Activated naive CD8-positive, alpha-beta T cell treated with anti-CD3 and anti-CD28 coated beads for 36 hours (primary cell): ENCODE results near the gene GPR146. TPM values are rescaled to one million over a fixed set of nuclear protein-coding genes. Genes with fewer than 3 reads are reported as not detected.
A peak's percentile ranks its signal among the peaks of the same experiment; 100 is the strongest.
"Not testable (repeated sequence)": the region's sequence is repeated elsewhere in the genome, so short reads cannot be mapped to it uniquely, and the experiment has no call there.

Experiments used
- DNase-seq: peaks from one replicate; pipeline ENCODE4 v3.0.0; 2021
- H3K27ac Mint-ChIP-seq: one replicate; pipeline ENCODE4 v1.8.0; 2022; ENCODE audit warnings: mild to moderate bottlenecking, moderate library complexity, mixed read lengths
- H3K27me3 Mint-ChIP-seq: one replicate; pipeline ENCODE4 v1.8.0; 2022; ENCODE audit warnings: mild to moderate bottlenecking, mixed read lengths
- H3K36me3 Mint-ChIP-seq: one replicate; pipeline ENCODE4 v1.8.0; 2021; ENCODE audit warnings: mild to moderate bottlenecking, mixed read lengths
- H3K4me1 Mint-ChIP-seq: one replicate; pipeline ENCODE4 v1.8.0; 2021; ENCODE audit warnings: mixed read lengths
- H3K4me3 Mint-ChIP-seq: one replicate; pipeline ENCODE4 v1.8.0; 2022; ENCODE audit warnings: mild to moderate bottlenecking, moderate library complexity, mixed read lengths
- H3K9me3 Mint-ChIP-seq: one replicate; pipeline ENCODE4 v1.8.0; 2022; ENCODE audit warnings: mixed read lengths
- total RNA-seq, 2 experiments: library from RNA; stranded (reverse); gene quantifications; one replicate each; pipeline ENCODE4 v1.2.3, GENCODE V29; 2021

The GPR146 gene
- total RNA-seq, 2 experiments from 2014 or later = 2.4 to 2.8 TPM

DNA sequence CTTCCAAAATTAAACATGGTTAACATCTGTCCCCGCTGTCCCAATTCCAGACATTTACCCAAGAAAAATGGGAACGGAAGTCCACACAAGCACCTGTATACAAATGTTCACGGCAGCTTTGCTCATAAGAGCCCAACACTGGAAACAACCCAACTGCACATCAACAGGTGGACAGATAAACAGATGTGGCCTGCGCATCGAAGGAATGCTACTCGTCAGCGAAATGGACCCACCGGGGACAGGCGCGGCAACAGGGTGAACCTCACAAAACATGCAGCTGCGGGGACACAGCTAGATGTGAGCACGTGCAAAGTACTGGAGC is 20.9 kb downstream of the GPR146 start:
- no peak for DNase-seq
- no peak overlapping the region for H3K4me3 Mint-ChIP-seq
- H3K27ac Mint-ChIP-seq = no peak overlapping the region
- no peaks in the 10 kb centered on the region for H3K27me3 Mint-ChIP-seq
- H3K9me3 Mint-ChIP-seq = no peaks in the 10 kb centered on the region
- peaks cover 2% of the 10 kb centered on the region for H3K36me3 Mint-ChIP-seq
- H3K4me1 Mint-ChIP-seq = peaks cover 6% of the 10 kb centered on the region

DNA sequence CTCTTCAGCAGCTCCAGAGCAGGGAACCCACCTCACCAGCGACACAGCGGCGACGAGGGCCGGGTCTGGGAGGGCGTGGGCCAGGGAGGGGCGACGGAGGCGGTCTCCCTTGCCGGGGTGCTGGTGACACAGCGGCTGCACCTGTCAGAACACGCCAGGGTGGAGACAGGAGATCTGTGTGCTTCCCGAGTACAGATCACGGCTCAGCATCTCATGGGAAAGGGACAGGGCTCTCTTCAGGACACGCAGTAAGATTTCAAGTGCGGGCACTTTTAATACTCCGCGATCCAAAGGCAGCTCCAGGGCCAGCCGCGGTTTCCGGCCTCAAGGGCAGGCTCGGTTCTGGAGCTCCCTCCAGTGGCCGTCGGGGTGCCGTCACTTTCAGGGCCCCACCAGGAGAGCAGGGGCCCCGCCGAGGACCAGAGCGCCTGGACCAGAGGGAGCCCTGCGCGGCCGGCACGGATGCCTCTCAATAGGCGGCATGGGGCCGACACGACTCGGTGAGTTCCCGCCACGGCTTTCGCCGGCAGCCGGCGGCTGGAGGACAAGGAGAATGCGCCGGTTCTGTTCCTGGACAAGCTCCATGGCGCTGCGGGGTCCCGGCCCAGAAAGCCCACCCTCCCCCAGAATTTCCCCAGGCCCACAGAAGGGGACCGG is 21.4 kb downstream of the GPR146 start:
- peaks cover 6% of the 10 kb centered on the region for H3K4me1 Mint-ChIP-seq
- no peak overlapping the region for H3K27ac Mint-ChIP-seq
- H3K4me3 Mint-ChIP-seq = peak overlapping the region; percentile 34
- H3K27me3 Mint-ChIP-seq = no peaks in the 10 kb centered on the region
- peaks cover 2% of the 10 kb centered on the region for H3K36me3 Mint-ChIP-seq
- no peaks in the 10 kb centered on the region for H3K9me3 Mint-ChIP-seq
- DNase-seq = peak; percentile 83

DNA sequence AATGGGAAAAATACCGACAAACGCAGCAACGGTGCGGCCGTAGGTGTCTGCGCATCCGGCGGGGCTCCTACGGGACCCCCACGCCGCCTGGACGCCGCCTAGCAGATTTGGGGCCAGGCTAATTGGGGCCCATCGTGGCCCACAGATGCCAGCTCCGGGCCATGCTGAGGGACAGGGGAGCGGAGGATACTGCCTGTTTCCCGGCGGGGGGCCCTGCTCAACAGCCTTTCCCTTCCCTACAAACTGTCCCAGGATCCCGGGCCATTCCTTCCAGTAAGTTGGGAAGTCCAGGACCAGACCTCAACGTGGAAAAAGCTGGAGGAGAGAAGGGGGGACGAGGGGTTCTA is 21.9 kb downstream of the GPR146 start:
- no peaks in the 10 kb centered on the region for H3K9me3 Mint-ChIP-seq
- H3K36me3 Mint-ChIP-seq = peaks cover 2% of the 10 kb centered on the region
- DNase-seq = no peak
- H3K27ac Mint-ChIP-seq = no peak overlapping the region
- peaks cover 6% of the 10 kb centered on the region for H3K4me1 Mint-ChIP-seq
- H3K4me3 Mint-ChIP-seq = no peak overlapping the region
- H3K27me3 Mint-ChIP-seq = no peaks in the 10 kb centered on the region

DNA sequence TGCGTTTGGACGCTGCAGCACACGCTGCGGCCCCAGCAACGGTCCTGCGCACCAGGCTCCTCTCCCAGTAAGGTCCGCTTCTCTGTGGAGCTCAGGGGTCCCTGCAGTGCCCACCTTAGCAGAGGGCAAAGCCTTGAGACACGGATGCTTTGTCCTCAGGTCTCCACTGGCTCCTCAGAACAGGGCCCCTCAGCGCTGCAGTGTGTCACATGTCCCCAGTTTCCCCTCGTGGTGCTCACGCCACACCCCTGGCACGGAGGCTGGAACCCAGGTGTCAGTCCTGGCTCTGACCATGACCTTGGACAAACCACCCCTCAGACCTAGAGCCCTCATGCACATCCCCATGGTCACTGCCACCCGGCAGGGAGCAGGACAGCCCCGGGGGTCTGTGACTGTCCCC is 23.7 kb downstream of the GPR146 start:
- Mint-ChIP-seq H3K27ac (no peak overlapping the region), H3K27me3 (no peaks in the 10 kb centered on the region), H3K9me3 (no peaks in the 10 kb centered on the region), H3K4me1 (peaks cover 6% of the 10 kb centered on the region), H3K4me3 (no peak overlapping the region), H3K36me3 (peaks cover under 1% of the 10 kb centered on the region)
- no peak for DNase-seq

DNA sequence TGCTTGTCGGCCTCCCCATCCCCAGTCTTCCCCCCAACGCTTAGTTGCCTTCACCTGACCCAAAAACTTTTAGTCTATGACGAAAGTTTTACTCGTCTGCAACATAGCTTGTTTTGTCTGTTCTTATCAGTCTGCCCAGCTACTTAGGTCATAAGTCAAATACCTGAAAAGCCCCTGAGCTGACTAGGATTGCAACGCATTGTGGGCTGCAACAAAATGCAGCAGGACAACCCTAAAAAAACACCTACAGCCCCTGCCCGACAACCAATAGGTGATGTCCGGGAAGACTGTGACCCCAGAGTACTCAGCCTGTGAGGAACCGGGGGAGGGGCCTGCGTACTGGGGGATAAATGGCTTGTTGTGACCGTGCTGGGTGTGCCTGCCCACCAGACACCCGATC is 24.3 kb downstream of the GPR146 start:
- Mint-ChIP-seq H3K4me1 (peaks cover 6% of the 10 kb centered on the region), H3K36me3 (no peaks in the 10 kb centered on the region), H3K4me3 (no peak overlapping the region), H3K27ac (no peak overlapping the region), H3K27me3 (no peaks in the 10 kb centered on the region), H3K9me3 (no peaks in the 10 kb centered on the region)
- no peak for DNase-seq

DNA sequence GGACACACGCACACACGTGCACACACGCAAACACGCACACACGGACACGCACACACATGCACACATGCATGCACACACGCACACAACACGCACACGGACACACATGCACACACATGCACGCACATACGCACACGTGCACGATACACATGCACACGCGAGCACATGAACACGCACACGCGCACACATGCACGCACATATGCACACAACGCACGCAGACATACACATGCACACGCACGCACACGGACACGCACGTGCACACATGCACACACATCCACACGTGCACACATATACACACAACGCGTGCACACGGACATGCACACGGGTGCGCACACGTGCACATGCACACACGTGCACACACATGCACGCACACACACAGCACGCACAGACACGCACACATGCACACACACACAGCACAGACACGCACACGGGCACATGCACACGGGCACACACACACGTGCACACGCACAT is 26.2 kb downstream of the GPR146 start:
- H3K27me3 Mint-ChIP-seq = no peaks in the 10 kb centered on the region
- H3K4me1 Mint-ChIP-seq = peaks cover 1% of the 10 kb centered on the region
- H3K27ac Mint-ChIP-seq = no peak overlapping the region
- no peaks in the 10 kb centered on the region for H3K9me3 Mint-ChIP-seq
- H3K4me3 Mint-ChIP-seq = no peak overlapping the region
- no peak for DNase-seq
- no peaks in the 10 kb centered on the region for H3K36me3 Mint-ChIP-seq

DNA sequence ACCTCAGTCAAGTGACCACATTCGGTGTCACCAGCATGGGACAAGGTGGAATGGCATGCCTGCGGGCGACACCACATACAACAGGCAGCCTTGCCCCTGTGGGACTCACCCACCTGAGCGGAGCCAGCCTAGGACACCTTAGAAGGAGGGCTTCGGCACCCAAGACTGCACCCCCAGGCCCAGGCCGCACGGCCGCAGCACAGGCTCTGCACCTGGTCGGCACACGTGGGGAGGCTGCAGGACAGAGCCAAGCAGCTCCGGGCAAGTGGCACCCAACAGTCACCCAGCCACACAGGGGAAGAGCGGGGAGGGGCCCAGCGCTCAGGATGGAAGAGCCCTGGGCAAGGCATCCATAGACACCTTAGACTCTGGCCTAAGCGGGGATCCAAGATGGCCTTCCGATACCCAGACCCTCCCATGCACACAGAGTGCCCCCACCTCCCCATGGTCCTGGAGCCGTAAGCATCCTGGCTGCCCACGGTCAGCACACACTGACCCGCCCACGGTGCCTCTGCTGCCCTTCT is 27.4 kb downstream of the GPR146 start:
- Mint-ChIP-seq H3K27ac (no peak overlapping the region), H3K4me3 (no peak overlapping the region), H3K9me3 (no peaks in the 10 kb centered on the region), H3K4me1 (no peaks in the 10 kb centered on the region), H3K36me3 (no peaks in the 10 kb centered on the region), H3K27me3 (no peaks in the 10 kb centered on the region)
- no peak for DNase-seq

DNA sequence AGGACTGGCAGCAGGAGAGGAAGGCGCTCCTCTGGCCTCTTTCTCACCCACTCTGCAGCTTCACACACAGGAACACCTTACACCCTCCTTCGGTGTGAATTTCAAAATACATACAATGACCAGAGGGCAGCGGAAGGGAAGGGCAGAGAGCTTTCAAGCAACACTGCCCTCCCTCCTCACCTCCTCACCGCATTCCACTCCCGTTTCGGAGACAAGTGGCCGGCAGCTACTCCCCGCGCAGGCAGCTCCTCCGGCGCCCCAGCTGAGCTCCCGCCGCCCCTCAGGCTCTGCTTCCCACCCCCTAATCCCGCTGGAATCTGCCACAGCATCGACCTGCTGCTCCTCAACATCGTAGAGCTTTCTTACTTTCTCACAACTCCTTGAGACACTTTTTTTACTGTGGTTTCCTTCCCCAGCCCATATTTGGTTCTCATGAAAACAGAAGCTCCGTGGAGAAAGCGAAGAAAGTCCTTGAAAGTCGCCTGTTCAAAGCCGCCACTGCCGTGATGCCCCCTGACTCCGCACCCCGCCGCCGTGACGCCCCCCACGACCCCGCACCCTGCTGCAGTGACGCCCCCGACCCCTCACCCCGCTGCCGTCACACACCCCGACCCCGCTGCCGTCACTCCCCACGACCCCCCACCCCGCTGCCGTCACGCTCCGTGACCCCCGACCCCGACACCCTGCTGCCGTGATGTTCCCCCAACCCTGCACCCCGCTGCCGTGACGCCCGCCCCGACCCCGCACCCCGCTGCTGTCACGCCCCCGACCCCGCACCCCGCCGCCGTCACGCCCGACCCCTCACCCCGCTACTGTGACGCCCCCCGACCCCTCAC is 29.0 kb downstream of the GPR146 start:
- DNase-seq = no peak
- Mint-ChIP-seq H3K4me1 (no peaks in the 10 kb centered on the region), H3K27me3 (no peaks in the 10 kb centered on the region), H3K4me3 (no peak overlapping the region), H3K9me3 (no peaks in the 10 kb centered on the region), H3K27ac (no peak overlapping the region), H3K36me3 (no peaks in the 10 kb centered on the region)

DNA sequence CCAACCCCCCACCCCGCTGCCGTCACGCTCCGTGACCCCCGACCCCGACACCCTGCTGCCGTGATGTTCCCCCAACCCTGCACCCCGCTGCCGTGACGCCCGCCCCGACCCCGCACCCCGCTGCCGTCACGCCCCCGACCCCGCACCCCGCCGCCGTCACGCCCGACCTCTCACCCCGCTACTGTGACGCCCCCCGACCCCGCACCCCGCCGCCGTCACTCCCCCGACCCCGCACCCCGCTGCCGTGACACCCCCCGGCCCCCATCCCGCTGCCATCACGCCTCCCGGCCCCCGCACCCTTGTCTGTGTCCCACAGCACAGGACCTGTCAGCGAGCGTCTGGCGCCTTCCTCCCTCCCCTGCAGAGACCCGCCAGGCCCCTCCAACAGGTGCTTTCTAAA is 29.7 kb downstream of the GPR146 start:
- not testable (repeated sequence) for H3K4me3 Mint-ChIP-seq, DNase-seq, H3K27me3 Mint-ChIP-seq, H3K36me3 Mint-ChIP-seq, H3K27ac Mint-ChIP-seq, H3K9me3 Mint-ChIP-seq, H3K4me1 Mint-ChIP-seq

DNA sequence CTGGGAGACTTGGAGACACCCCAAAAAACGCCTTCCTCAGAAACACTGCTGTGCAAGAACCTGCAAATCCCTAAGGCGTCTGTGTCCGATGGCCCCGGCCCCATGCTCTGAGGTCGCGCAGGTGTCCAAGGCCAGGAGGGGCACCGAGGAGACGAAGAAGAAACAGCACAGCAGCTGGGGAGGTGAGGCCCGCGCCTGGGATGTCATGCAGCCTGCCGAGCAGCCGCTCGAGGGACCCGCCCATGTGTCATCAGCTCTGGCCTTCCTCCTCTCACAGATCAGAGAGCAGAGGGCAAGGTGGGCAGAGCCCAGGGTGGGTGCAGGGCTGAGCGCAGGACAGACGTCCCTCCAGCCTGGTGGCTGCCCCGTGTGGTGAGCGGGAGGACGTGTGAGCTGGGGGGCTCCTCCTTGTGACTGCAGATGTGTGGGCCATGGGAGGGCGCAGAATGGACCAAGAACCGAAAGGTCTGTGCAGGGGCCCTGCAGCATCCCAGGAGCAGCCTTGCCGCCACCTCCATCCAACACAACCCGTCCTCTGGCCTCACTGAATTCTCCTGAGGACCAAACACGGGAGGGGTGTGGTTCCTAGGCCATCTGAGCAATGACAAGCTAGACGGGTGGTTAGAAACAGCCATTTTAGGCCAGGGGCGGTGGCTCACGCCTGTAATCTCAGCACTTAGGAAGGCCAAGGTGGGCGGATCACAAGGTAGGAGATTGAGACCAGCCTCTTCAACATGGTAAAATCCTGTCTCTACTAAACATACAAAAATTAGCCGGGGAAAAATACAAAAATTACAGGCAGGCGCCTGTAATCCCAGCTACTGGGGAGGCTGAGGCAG is 30.5 kb downstream of the GPR146 start:
- no peak overlapping the region for H3K4me3 Mint-ChIP-seq
- H3K9me3 Mint-ChIP-seq = no peaks in the 10 kb centered on the region
- H3K36me3 Mint-ChIP-seq = no peaks in the 10 kb centered on the region
- H3K27me3 Mint-ChIP-seq = no peaks in the 10 kb centered on the region
- H3K27ac Mint-ChIP-seq = no peak overlapping the region
- DNase-seq = no peak
- H3K4me1 Mint-ChIP-seq = no peaks in the 10 kb centered on the region

DNA sequence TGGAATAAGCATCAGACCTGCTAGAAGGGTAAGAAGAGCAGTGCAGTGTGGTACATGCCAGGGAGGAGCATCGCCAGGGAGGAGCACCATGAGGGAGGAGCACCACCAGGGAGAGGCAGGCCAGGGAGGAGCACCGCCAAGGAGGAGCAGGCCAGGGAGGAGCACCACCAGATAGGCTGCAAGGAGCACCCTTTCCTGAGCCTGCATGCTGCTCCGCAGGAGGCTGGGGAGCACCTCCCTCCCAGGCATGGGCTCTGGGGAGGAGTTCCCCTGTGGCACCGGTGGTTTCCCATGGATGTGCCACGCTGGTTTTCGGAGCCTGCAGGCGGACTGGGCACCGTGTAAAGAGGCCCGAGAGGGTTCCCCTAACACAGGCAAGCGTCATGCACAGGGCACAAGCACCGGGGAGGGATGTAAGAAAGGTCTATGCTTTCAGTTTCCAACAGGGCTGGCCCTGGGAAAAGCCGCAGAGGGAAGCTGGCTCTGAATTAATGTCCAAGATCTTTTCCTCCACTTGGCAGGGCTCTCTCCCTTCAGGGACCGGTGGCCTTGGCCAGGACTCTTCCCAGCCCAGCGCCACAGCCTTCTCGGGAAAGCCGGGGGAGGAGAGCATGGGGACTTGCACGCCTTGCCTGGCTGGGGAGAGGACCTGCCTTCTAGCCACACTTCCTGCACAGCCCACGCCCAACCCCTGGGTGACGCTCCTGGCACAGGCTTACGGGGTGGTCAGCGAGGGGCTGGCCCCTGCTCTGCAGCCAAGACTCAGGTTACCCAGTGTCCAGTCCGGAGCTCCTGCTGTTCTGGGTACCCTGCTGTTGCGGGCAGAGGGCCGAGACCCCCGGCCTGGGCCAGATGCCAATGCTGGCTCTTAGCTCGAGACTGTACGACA is 32.1 kb downstream of the GPR146 start:
- Mint-ChIP-seq H3K4me1 (no peaks in the 10 kb centered on the region), H3K27ac (no peak overlapping the region), H3K36me3 (no peaks in the 10 kb centered on the region), H3K9me3 (no peaks in the 10 kb centered on the region), H3K4me3 (no peak overlapping the region), H3K27me3 (no peaks in the 10 kb centered on the region)
- DNase-seq = no peak

DNA sequence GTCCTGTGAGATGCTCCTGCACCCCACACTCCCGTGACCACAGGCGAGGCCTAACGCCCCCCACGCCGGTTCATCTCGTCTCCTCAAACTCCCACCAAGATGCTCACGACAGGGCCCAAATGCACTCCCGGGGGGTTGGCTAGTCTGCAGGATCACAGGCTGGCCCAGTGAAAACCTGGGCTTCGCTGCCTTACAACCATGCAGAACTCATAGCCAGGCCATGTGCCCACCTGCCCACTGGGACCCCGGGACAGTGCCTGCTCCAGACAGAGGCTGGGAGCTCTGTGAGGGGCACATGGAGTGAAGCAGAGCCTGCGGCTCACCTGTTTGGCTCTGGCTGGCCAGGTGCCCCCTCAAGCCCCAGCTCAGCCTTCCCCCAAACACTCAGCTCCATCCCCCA is 34.2 kb downstream of the GPR146 start:
- no peak overlapping the region for H3K4me3 Mint-ChIP-seq

DNA sequence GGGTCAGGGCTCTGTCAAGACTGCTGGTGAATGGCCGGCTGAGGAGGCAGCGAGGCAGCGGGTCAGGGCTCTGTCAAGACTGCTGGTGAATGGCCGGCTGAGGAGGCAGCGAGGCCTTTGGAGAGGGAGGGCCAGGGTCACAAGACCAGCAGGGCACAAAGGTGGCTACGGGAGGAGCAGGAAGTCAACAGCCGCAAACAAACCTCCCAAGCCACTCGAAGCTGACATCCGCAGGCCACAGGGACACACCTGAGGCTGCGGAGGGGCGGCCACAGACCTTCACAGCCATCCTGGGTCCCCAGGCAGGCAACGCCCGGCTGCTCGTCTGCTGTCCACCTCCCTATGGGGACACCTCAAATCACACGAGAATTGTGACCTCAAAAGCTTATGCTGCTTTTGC is 34.6 kb downstream of the GPR146 start:
- Mint-ChIP-seq H3K27ac (no peak overlapping the region), H3K27me3 (no peaks in the 10 kb centered on the region), H3K4me3 (no peak overlapping the region), H3K36me3 (no peaks in the 10 kb centered on the region), H3K4me1 (no peaks in the 10 kb centered on the region), H3K9me3 (no peaks in the 10 kb centered on the region)
- no peak for DNase-seq

More for the DNA sequence above, 34.2 kb downstream of the GPR146 start:
- no peak for DNase-seq
- Mint-ChIP-seq H3K27ac (no peak overlapping the region), H3K36me3 (no peaks in the 10 kb centered on the region), H3K4me1 (no peaks in the 10 kb centered on the region), H3K9me3 (no peaks in the 10 kb centered on the region), H3K27me3 (no peaks in the 10 kb centered on the region)

DNA sequence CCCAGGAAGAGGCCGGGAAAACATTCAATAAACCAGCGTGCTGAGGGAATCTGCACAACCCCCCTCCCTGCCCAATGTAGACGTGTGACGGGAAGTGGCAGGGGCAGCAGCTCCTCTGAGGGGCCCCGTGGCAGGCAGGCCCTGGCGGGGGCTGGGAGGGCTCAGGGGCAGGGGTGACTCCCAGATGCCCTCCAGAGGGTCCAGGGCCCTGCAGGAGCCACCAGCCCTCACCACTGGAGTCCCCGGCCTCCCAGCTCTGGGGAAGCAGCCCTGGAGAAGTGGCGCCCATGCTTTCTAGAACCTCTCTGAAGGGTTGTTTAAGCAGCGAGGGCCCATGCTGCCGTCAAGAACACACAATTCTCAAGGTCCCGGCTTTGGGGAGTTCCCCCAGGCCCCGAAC is 35.2 kb downstream of the GPR146 start:
- no peaks in the 10 kb centered on the region for H3K9me3 Mint-ChIP-seq
- no peak overlapping the region for H3K4me3 Mint-ChIP-seq
- DNase-seq = no peak
- H3K36me3 Mint-ChIP-seq = no peaks in the 10 kb centered on the region
- H3K27me3 Mint-ChIP-seq = no peaks in the 10 kb centered on the region
- H3K4me1 Mint-ChIP-seq = no peaks in the 10 kb centered on the region
- no peak overlapping the region for H3K27ac Mint-ChIP-seq
